GM18499 (cell line): ENCODE data around the gene RBM14.
"Not testable (repeated sequence)": the region's sequence is repeated elsewhere in the genome, so short reads cannot be mapped to it uniquely, and the experiment has no call there.

ENCODE experiments used
- ATAC-seq: cut with Tn5 transposase; IDR thresholded peaks from one replicate; pipeline ENCODE4 v1.9.1; 2021; ENCODE audit warnings: moderate number of reproducible peaks; ENCODE audit not compliant: insufficient read depth, unreplicated experiment

Gene RBM14

DNA sequence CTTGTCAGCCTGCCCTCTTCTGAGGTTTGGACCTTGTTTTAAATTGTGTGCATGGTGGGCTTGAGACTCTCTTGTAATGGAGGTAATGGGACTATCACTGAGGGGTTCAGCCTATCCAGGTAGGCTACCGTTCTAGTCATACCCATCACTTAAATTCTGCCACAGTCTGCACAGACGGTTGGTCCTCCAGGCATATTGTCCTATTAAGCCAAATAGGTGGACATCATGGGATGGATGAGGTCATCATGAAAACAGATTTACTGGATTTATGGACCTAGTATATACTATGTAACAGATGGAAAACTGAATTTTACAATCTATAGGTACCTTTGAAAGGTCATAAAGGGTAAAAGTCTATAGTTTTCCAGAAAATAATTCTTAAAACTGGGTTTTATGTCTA, 12.9 kb downstream of the RBM14 start:
- ATAC-seq = no peak

DNA sequence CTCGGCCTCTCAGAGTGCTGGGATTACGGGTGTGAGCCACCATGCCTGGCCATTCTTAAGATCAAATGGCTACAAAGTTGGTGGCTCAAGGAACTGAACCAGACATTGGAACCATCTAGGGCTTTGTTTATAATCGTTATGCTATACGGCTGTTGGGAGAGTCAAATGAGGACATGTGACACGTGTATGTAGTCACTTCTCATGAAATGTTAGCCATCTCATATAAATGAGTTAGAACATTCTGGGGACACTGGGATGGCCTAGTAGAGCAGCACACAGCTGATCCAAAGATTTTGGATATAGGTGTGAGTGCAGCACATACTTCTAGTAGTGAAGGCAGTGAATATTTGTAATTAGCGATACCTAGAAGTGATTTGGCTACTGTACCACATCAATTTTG, 15.5 kb downstream of the RBM14 start:
- ATAC-seq = no peak

DNA sequence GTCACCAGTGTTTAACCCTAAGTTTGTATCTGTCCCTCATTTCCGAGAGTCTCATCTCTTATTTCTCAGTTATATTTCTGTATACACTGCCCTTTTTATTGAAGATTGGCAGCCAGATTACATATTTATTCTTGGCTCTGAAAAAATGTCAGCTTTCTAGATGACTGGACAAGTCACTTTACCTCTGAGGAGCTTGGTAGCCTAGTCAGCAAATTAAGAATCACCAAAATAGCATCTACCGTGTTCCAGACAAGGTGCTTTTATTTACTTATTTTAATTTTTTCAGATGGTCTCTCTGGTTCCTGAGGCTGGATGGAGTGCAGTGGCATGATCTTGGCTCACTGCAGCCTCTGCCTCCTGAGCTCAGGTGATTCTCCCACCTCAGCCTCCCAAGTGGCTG, 16.5 kb downstream of the RBM14 start:
- no peak for ATAC-seq

DNA sequence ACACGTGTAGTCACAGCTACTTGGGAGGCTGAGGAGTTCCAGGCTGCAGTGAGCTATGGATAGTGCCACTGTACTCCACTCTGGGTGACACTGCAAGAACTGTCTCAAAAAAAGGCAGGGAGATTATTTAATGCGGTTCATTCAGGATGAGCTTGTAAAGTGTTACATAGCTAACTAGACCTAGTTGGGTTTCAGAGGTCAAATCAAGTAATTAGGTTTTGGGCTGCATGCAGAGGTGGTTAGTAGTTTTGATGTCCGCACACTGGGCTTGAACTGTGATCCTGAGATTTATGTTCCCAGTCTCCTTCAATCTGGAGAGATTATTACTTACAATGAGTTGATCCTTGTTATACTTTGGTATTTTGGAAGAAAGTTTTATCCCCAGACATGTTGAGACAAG, 20.0 kb downstream of the RBM14 start:
- no peak for ATAC-seq

DNA sequence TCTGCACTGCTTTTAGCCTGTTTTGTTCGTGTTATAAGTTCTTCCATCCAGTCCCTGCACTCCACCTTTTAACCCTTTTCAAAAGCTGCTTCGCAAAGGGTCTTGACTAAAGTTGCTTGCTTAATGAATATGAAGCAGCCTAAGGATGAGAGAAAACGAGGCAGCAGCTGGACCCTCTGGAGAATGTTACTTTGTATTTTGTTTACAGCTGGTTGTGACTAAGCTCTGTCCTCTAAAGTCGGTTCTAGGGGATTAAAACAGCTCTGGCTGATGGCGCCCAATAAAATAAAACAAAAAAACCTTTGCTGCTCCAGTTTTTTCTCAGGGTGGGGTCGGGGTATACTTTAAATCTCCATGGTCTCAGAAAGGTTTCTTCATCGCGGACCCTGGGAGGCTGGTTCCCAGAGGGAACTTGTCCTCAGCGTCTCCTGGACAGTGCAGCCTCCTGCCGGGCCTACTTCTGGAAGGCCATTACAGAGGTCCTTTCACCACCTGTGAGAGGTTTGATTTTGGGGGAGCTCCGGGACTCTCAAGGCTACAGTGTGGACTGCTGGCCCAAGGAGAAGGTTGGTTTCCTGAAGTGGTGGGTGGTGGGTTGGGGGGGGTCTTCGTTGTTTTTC, 21.2 kb downstream of the RBM14 start:
- no peak for ATAC-seq

DNA sequence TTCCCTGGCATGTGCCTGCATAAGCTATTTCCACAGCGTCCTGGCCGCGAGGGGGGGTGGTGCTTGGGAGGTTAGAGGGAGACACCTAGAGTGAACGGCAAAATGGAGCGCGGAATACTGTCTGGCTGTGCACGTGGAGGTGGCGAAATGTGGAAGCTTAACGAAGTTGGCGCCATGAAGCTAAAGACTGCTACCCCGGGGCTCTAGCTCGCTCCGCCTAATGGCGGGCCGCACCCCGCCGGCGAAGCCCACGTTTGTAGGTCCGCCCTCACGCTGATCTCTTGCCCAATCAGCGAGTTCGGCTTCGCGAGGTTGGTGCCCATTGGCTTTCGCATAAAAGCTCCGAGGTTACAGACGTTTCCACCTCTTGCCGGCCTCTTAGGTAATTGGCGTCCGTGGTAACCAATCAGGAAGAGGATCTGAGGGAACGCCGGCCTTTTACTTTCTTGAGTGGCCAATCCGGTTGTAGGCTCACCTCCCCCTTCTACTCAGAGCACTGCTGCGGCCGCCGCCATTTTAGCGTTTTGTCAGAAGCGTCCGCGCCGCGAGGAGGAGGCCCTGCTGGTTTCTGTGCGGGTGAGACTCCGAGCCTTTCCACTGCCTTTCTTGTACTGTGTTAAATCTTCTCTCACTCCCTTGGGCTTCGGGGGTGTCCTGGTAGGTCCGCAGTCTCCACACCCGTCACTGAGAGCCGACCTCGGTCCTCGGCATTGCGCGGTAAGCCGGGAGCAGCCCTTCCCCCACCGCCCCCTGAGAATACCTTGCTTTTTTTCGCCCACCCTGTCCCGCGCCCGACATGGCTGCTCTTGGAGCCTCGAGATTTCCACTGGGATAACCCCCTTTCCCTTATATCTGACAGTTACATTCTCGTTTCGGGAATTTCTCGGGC, 22.0 kb downstream of the RBM14 start, which contains the start of gene RBM4:
TSS of gene RBM4 (plus strand) at position 527 of the 889 bp plus-strand sequence. CDS start 1,009 bp downstream, outside the sequence.
- peak; percentile 86 for ATAC-seq

DNA sequence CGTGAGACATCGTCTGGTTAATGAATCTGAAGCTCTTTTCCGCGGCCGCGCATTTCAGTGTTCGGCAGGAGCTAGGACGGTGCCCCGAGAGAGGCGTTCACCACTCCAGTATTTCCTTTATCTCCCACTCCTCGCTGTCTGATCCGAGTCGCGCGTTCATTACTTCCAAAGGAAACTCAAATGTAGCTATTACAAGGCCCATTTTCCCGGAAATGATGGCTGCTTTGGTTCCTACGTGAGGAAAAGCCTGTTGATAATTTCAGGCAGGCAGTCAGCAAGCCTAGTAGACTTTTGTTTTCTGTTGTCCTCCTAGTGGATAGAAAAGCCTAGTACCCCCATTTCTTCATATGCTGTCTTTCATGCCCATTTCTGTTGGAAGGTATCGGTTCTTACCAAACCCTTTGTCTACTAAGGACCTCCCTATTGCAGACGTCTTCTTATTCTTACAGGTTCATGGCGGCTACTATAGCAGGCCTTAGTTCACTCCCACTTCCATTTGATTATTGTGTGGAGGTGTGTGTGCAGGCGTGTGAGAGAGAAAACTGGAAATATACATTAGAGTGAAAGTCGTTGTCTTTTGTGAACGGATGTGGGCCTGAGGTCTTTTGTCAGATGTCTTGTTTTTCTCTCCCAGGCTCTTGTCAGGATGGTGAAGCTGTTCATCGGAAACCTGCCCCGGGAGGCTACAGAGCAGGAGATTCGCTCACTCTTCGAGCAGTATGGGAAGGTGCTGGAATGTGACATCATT, 22.8 kb downstream of the RBM14 start:
- ATAC-seq = no peak

DNA sequence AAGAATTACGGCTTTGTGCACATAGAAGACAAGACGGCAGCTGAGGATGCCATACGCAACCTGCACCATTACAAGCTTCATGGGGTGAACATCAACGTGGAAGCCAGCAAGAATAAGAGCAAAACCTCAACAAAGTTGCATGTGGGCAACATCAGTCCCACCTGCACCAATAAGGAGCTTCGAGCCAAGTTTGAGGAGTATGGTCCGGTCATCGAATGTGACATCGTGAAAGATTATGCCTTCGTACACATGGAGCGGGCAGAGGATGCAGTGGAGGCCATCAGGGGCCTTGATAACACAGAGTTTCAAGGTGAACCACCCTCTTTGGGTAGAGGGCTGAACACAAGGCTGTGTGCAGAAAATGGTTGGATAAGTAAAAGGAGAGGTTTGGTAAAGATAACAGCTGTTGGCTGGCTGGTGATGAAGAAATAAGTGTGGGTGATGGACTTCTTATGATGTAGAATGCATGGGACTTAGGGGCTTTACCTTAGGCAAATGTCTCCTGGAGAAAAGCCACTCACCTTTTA, 23.4 kb downstream of the RBM14 start:
- ATAC-seq = not testable (repeated sequence)

DNA sequence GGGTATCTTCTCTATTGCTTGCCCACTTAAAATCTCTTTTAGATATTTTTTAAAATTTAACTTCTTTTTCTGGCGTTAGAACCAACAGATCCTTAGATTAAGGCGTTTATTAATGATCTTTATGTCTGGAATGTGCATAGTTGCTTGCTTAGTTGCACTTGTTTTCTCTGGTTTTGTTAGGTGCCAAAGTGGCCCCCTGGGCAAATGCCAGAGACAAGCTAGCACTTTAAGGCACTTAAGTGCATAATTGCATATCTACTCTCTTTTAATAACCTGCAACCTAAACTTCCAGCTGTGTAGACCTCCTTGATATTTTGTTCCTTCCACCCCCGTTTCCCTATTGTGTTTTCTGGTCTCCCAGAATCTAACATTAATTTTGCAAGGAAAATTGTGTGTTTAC, 25.4 kb downstream of the RBM14 start:
- ATAC-seq = no peak

DNA sequence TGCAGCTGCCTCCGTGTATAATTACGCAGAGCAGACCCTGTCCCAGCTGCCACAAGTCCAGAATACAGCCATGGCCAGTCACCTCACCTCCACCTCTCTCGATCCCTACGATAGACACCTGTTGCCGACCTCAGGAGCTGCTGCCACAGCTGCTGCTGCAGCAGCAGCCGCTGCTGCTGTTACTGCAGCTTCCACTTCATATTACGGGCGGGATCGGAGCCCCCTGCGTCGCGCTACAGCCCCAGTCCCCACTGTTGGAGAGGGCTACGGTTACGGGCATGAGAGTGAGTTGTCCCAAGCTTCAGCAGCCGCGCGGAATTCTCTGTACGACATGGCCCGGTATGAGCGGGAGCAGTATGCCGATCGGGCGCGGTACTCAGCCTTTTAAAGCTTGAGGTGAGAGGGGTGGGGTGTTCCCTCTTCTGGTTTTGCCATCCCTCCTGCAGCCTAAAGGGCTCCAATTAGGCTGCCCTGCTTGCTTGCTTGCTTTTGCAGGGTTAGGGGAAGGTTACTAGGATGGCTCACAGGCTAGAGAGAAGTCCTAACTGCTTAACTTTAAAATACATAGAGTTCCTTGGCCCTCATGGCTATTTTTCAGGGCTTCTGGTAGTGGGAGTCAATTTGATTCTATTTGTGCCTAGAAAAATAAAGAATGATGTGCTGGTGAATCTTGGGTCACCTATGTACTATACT, 27.5 kb downstream of the RBM14 start:
- ATAC-seq = no peak

DNA sequence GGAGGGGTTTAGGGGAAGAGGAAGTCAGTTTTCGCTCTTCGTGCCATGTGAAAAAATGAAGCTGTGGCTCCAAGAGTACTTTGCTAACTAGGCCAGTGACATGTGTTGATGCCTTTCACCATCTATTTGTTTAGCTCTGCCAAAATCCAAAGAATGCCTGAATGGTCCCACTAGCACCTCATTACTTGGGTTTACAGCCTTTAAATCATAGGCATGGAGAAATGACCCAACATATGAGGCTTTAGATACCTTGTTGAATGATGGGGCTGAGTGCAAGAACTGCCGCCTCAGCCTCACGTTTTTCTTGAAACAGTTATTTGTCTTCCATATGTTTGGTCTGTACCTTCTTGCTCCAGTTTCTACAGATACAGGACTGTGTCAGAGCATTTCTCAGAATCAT, 30.4 kb downstream of the RBM14 start:
- no peak for ATAC-seq

DNA sequence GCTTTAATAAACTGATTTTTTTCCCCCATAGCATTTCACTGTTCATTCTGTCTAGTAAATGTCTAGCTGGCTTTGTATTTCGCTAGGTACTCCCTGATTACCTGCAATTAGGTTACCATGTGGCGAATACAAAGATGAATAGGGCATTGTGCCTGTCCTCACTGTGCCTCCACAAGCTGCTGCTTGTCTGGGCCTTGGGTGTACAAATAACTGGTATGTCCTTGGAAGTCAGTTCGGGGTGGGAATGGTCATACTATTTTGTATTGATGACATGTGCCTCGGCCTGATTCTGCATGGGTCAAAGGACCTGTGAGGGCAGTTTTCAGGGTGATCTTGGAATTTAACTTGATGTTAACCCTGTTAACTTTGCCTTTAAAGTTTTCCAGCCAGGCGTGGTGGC, 33.5 kb downstream of the RBM14 start:
- no peak for ATAC-seq

DNA sequence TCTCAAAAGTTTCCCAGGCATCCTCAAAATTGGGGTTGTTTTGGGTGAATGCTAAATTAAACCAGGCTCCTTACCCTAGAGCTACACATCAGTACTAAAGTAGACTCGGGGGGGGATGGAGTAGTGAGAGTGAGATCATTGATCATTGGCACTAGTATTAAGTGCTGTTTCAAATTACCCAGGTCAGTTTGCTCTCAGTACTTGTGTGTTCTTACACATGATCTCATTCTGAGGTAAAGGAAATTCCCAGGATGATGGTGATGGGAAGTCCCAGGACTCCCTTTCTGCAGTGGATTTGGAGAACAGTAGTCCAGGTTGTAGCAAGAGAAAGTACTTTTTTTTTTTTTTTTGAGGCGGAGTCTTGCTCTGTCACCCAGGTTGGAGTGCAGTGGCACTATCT, 34.6 kb downstream of the RBM14 start:
- no peak for ATAC-seq

DNA sequence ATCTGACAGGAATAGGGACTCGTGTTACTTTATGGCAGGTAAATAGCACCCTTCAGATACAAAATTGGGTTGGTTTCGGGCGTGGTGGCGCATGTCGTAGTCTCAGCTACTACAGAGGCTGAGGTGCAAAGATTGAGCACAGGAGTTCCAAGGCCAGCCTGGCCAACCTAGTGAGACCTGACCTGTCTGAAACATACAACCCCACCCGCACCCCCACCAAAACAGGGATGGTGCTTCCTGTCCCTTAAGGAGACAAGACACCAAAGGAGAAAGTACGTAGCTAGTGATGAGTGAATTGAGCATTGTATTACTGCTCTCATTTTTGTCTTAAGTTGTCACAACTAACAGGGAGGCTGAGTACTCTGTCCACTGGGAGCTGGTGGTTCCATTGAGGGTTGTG, 36.2 kb downstream of the RBM14 start:
- no peak for ATAC-seq

DNA sequence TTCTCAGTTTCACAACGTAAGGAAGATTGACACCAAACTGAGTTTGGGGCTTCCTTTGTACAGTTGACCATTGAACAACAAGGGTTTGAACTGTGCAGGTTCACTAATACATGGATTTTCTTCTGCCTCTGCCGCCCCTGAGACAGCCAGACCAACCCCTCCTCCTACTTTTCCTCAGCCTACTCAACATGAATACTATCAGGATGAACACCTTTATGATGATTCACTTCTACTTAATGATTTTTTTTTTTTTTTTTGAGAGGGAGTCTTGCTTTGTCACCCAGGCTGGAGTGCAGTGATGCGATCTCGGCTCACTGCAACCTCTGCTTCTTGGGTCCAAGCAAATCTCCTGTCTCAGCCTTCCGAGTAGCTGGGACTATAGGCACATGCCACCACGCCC, 36.7 kb downstream of the RBM14 start:
- ATAC-seq = no peak

DNA sequence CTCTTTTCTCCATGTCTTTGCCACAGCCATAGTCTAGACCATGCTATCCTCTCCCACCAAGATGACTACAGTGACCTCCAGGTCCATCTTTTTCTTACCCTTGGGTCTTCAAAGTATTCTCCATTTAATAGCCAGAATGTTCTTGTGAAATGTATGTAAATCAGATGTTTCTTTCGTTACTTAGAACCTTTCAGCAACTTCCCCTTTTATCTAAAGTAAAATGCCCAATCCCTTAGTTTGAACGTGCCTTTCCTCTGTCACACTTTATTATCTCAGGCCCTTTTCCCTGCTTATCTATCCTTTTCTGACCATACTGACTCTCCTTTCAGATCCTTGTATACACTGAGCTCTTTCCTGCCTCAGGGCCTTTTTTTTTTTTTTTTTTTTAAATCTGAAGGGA, 43.3 kb downstream of the RBM14 start:
- no peak for ATAC-seq

DNA sequence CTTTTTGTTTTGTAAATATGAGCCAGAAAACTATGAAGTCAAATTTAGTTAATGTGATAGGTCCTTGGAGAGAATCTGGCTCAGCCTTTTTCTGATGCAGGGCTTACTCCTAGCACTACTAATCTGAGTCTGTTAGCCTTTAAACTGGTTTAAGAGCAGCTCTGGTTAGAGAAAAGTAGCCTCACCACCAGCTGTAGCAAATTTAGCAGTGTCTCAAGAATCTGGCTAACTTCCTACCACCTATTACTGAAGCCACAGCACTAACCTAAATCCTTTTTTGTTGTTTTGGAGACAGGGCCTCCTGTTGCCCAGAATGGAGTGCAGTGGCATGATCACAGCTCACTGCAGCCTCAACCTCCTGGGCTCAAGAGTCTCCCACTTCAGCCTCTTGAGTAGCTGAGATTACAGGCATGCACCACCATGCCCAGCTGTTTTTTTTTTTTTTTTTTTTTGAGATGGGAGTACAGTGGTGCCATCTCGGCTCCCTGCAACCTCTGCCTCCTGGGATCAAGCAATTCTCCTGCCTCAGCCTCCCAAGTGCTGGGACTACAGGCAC, 47.4 kb downstream of the RBM14 start:
- no peak for ATAC-seq

DNA sequence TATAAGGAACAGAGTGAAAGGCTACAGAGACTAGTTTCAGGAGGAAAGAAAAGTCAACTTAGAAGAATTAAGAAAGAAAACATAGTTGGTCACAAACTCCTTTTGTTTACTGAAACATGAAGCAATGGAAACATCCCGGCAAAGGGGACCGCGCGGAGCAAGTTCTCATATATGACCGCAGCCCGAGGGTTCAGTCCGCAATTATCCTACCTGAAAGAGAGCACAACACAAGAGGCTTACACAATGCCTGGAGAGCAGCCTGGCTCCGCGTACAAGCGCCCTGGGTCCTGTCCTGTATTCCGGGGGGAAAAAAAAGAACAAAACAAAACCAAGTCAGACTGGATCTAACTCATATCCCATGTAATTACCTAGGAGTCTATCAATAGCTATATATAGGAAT, 48.9 kb downstream of the RBM14 start:
- ATAC-seq = no peak

DNA sequence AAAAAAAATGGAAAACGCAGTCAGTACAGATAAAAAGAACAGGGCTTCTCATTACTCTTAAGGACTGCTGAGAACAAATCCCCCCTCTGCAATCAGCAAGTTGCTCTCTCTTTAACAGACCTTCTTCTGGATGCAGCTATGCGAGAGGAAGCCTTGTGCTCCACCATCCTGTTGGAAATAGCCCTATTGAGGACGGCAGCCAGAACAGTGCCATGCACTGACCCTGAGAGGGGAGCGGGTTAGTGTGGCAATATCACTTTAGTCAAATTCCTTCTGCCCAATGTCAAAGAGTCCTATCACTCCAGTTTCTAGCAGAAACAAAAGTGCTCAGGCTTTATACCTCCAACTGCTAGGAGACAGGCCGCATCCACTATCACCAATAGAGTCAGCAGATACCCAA, 54.4 kb downstream of the RBM14 start:
- ATAC-seq = no peak

DNA sequence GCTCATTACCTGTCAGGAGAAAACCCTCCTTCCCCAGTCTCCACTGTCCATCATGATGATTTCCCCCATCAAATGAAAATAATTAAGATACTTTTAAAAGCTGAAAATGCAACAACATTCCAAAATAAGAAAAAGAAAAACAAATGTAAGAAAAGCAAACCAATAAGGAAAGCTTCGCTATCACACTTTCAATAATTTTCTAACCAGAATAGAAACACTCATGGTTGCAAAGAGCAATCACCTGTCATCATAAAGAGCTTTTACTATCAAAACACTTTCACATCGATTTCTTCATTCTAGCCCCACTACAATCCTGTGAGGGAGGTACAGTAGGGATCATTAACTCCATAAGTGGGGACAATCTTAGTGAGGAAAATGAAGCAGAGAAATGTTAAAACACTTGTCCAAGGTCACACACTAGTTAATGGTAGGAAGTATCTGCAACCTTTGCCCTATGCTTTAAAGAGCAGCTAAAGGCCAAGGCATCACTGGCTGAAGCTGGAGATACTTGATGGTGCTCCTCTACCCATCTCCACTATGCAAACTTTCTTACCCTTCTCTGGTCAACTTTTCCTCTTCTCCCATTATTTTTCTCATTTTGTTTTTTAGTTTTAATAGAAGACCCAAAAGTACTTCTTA, 58.7 kb downstream of the RBM14 start:
- ATAC-seq = no peak
